ENCODE data around the gene MAN1A1. TPM values are rescaled to one million over a fixed set of nuclear protein-coding genes. Genes with fewer than 3 reads are reported as not detected.

The MAN1A1 gene
- polyA plus RNA-seq, 1 donor (not counting 4 experiments of a cell fraction or from before 2014, with no cell fraction given): 20.2 TPM

DNA sequence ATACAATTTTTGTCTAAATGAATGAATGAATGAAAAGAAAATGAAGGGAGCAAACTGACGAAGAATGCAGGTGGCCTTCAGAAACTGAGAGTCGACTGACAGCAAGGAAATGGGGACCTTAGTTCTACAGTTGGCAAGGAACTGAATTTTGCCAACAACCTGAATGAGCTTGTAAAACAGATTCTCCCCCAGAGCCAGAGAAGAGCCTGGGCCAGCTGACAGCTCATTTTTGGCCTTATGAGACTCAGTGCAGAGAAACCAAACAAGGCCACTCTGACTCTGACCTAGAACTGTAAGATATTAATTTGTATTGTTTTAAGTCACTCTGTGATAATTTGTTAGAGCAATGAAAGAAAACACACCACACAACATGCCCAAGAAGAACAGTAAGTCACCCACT is 21.8 kb downstream of the MAN1A1 start:
- no peaks in the 10 kb centered on the region for H4K20me1 ChIP-seq (ENCODE audit: control insufficient read depth, extremely low read depth, insufficient read depth, low read length)
- dilution Hi-C loops (cut with MboI; ENCODE audit: extremely low pct_ligation_motif_present, low sequenced_read_pairs): no loop called here
- H3K4me3 ChIP-seq (ENCODE audit: control insufficient read depth in 2 of 3, extremely low read depth in 1 of 3, insufficient read depth in 2 of 3, low read depth in 1 of 3, low read length in 3 of 3): no peak overlapping the region
- no peaks in the 10 kb centered on the region for H3K27me3 ChIP-seq (ENCODE audit: control insufficient read depth, extremely low read depth, insufficient read depth, low read length)
- FAIRE-seq: no peak
- peaks cover 18% of the 10 kb centered on the region for H3K4me1 ChIP-seq (ENCODE audit: control insufficient read depth, extremely low read depth, insufficient read depth, low read length)
- H3K9me3 ChIP-seq (ENCODE audit: control insufficient read depth, low read depth, low read length): no peaks in the 10 kb centered on the region
- peaks cover 3% of the 10 kb centered on the region for H3K9me1 ChIP-seq (ENCODE audit: control insufficient read depth, extremely low read depth, insufficient read depth, low read length)
- H3K27ac ChIP-seq (ENCODE audit: control insufficient read depth, insufficient read depth, low read length): no peak overlapping the region
- no peak overlapping the region for H3K9ac ChIP-seq (ENCODE audit: control insufficient read depth, extremely low read depth, insufficient read depth, low read length)
- H3K79me2 ChIP-seq (ENCODE audit: control insufficient read depth, insufficient read depth, low read length): peaks cover 2% of the 10 kb centered on the region
- H2AFZ ChIP-seq (ENCODE audit: control insufficient read depth, low read length): no peak overlapping the region
- no peak for DNase-seq (ENCODE audit: low read depth, low spot score)
- no peak overlapping the region for H3K4me2 ChIP-seq (ENCODE audit: control insufficient read depth, extremely low read depth, insufficient read depth, low read depth, low read length)
- no peak for TF ChIP-seq EZH2 (IDR thresholded peaks at IDR 0.05; ENCODE audit: low read length)
- TF ChIP-seq, protein P1, sequence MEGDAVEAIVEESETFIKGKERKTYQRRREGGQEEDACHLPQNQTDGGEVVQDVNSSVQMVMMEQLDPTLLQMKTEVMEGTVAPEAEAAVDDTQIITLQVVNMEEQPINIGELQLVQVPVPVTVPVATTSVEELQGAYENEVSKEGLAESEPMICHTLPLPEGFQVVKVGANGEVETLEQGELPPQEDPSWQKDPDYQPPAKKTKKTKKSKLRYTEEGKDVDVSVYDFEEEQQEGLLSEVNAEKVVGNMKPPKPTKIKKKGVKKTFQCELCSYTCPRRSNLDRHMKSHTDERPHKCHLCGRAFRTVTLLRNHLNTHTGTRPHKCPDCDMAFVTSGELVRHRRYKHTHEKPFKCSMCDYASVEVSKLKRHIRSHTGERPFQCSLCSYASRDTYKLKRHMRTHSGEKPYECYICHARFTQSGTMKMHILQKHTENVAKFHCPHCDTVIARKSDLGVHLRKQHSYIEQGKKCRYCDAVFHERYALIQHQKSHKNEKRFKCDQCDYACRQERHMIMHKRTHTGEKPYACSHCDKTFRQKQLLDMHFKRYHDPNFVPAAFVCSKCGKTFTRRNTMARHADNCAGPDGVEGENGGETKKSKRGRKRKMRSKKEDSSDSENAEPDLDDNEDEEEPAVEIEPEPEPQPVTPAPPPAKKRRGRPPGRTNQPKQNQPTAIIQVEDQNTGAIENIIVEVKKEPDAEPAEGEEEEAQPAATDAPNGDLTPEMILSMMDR (optimal IDR thresholded peaks at IDR 0.05 in 1 of 3, IDR thresholded peaks at IDR 0.05 in 1 of 3, conservative IDR thresholded peaks at IDR 0.05 in 1 of 3; ENCODE audit: extremely low read depth in 1 of 3, insufficient read depth in 2 of 3, low read length in 3 of 3): no peak
- H3K36me3 ChIP-seq (ENCODE audit: control insufficient read depth in 2 of 2, extremely low read depth in 1 of 2, insufficient read depth in 2 of 2, low read length in 2 of 2): peaks cover 0 to 2% of the 10 kb centered on the region in 2 experiments

DNA sequence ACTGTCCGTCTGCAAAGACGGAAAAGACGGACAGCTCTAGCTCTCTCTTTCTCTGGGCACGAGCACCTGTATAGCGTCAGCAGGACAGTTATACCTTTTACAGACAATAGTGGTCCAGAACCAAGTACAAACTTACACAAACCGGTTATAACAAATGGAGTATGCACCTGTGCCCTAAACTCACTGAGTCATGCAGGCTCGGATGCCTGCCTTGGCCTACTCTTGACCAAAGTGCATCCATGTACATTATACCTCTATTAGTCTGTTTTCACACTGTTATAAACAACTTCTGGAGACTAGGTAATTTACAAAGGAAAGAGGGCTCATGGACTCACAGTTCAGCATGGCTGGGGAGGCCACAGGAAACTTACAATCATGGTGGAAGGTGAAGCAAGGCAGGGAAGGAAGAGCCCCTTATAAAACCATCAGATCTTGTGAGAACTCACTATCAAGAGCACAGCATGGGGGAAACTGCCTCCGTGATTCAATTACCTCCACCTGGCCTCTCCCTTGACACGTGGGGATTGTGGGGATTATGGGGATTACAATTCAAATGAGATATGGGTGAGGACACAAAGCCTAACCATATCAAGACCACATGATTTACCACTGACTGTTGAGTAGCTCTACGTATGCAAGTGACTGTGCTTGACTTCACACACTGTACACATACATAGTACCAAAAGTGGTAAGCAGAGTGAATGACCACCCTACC is 23.1 kb downstream of the MAN1A1 start:
- Histone ChIP-seq H2AFZ (ENCODE audit: control insufficient read depth, low read length) (no peak overlapping the region), H3K79me2 (ENCODE audit: control insufficient read depth, insufficient read depth, low read length) (peaks cover 7% of the 10 kb centered on the region), H3K4me2 (ENCODE audit: control insufficient read depth, extremely low read depth, insufficient read depth, low read depth, low read length) (no peak overlapping the region), H3K27me3 (ENCODE audit: control insufficient read depth, extremely low read depth, insufficient read depth, low read length) (no peaks in the 10 kb centered on the region), H3K9me1 (ENCODE audit: control insufficient read depth, extremely low read depth, insufficient read depth, low read length) (peaks cover 3% of the 10 kb centered on the region), H3K27ac (ENCODE audit: control insufficient read depth, insufficient read depth, low read length) (no peak overlapping the region), H3K9ac (ENCODE audit: control insufficient read depth, extremely low read depth, insufficient read depth, low read length) (no peak overlapping the region), H4K20me1 (ENCODE audit: control insufficient read depth, extremely low read depth, insufficient read depth, low read length) (no peaks in the 10 kb centered on the region), H3K36me3 (ENCODE audit: control insufficient read depth in 2 of 2, extremely low read depth in 1 of 2, insufficient read depth in 2 of 2, low read length in 2 of 2) (no peaks in the 10 kb centered on the region), H3K9me3 (ENCODE audit: control insufficient read depth, low read depth, low read length) (no peaks in the 10 kb centered on the region), H3K4me3 (ENCODE audit: control insufficient read depth in 2 of 3, extremely low read depth in 1 of 3, insufficient read depth in 2 of 3, low read depth in 1 of 3, low read length in 3 of 3) (no peak overlapping the region), H3K4me1 (ENCODE audit: control insufficient read depth, extremely low read depth, insufficient read depth, low read length) (peaks cover 13% of the 10 kb centered on the region)
- TF ChIP-seq EZH2 (IDR thresholded peaks at IDR 0.05; ENCODE audit: low read length): no peak
- TF ChIP-seq, protein P1 (optimal IDR thresholded peaks at IDR 0.05 in 1 of 3, IDR thresholded peaks at IDR 0.05 in 1 of 3, conservative IDR thresholded peaks at IDR 0.05 in 1 of 3; ENCODE audit: extremely low read depth in 1 of 3, insufficient read depth in 2 of 3, low read length in 3 of 3): no peak
- DNase-seq (ENCODE audit: low read depth, low spot score) (no peak), FAIRE-seq (no peak)
- dilution Hi-C loops (cut with MboI; ENCODE audit: extremely low pct_ligation_motif_present, low sequenced_read_pairs): no loop called here

All from keratinocyte (primary cell).